Stimulated activated CD8-positive, alpha-beta memory T cell treated with anti-CD3 and anti-CD28 coated beads, Interleukin-2, amount 100 ng/mL, for 48 hours (primary cell): ENCODE results near the gene LKAAEAR1.

Source experiments
- DNase-seq, 2 donors: peaks; one replicate each; pipeline ENCODE4 v3.0.0-alpha.2; 2020; ENCODE audit warnings: low read depth in 2 of 2

Gene LKAAEAR1

GRCh38 chr20:64037199-64037497 is 47.0 kb downstream of the LKAAEAR1 start:
- DNase-seq: no peak

GRCh38 chr20:64036346-64037198 is 47.6 kb downstream of the LKAAEAR1 start:
- peak in 1 of 2 donors; percentile 37 for DNase-seq

- DNase-seq: no peak
Observed at GRCh38 chr20:64035933-64036345, 48.3 kb downstream of the LKAAEAR1 start, which contains the start of gene C20orf204. C20orf204 (plus strand) TSS chr20:64036182; CDS start chr20:64036324, 142 bp downstream.

DNA sequence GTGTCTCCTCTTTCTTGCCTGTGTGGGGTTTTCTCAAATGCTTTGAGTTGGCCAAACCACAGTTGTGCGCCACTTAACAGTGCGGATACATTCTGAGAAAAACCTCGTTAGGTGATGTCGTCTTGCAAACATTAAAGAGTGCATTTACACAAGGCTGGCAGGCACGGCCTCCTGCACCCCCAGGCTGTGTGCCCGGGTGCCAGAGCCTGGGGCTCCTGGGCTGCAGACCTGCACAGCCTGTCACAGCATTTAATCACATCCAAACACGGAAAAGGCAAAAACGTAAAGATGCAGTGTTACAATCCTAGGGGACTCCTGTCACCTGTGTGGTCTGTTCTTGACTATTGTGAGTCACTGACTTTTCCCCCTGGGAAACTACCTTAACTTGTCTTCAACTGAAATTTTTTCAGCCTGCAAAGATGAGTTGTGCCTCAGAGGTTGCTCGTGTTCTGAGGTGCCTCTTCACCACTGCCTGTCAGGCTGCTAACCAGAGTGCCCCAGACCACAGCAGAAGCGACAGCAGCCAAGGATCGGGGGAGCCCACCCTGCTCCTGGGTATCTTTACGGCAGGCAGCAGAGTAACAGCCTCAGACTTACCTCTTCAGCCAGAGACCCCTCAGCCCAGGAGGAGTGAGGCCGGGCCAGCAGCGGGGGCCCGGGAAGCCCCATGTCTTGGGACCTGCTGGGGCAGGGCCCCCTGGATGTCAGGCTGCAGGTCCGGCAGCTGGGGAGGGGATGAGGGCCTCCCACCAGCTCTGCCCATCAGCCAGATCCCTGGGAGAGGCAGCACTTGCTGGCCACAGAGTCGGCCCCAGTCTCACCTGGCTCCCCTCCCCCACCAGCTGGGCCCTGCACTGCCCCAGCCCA is 48.9 kb downstream of the LKAAEAR1 start:
- peak; percentile 32 to 37 for DNase-seq

DNA sequence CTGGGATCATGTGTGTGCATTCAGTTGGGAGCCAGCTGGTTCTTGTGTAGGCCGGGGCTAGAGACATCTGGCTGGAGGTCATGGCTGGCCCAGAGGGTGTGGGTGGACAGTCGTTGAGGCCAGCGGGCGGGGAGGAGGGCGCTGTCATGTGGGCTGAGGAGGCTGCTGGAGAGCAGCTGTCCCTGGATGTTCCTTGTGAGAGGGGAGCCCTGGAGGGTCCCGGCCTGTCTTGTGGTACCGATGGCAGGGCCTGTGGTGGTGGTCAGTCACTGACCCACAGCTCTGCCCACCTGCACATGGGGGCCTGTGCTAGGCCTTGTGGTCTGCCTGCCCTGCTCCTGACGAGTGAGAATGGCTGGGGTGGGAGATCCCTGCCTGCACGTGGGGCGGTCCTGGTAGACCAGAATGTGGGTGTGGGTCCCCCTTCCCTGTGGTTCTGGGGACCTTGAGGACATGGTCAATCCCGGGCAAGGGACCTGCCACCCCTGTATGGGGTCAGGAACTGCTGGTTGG is 50.2 kb downstream of the LKAAEAR1 start:
- no peak for DNase-seq
